GM18870 (cell line): ENCODE results near the gene OR8I2.
"Not testable (repeated sequence)": the region's sequence is repeated elsewhere in the genome, so short reads cannot be mapped to it uniquely, and the experiment has no call there.

Experiments used
- ATAC-seq: cut with Tn5 transposase; IDR thresholded peaks from one replicate; pipeline ENCODE4 v1.9.1; 2021; ENCODE audit warnings: moderate library complexity; ENCODE audit not compliant: unreplicated experiment

Gene OR8I2

GRCh38 chr11:56093008-56093407 is at the start of gene OR8I2:
OR8I2 (plus strand) TSS chr11:56093308; CDS start chr11:56093308, 0 bp downstream.
- ATAC-seq, result no peak

- ATAC-seq, result no peak
These were observed 47.6 kb upstream of the OR8I2 start for GRCh38 chr11:56045538-56045937.

- no peak for ATAC-seq
These were observed 44.6 kb upstream of the OR8I2 start for GRCh38 chr11:56048480-56048879.

GRCh38 chr11:56049487-56049886 is 43.6 kb upstream of the OR8I2 start:
- no peak for ATAC-seq

- not testable (repeated sequence) for ATAC-seq
These were observed 36.7 kb upstream of the OR8I2 start for GRCh38 chr11:56056366-56056765.

- not testable (repeated sequence) for ATAC-seq
These were observed 35.4 kb upstream of the OR8I2 start for GRCh38 chr11:56057661-56058237.

- ATAC-seq, result not testable (repeated sequence)
These were observed 34.8 kb upstream of the OR8I2 start for GRCh38 chr11:56058260-56058780.

- no peak for ATAC-seq
These were observed 26.1 kb upstream of the OR8I2 start for GRCh38 chr11:56066980-56067379.

- no peak for ATAC-seq
These were observed 3.4 kb upstream of the OR8I2 start for GRCh38 chr11:56089697-56090096.

- no peak for ATAC-seq
These were observed 10.2 kb downstream of the OR8I2 start, which contains the start of gene OR8H2 for GRCh38 chr11:56103210-56103737. OR8H2 (plus strand) TSS chr11:56103687; CDS start chr11:56105043, 1,356 bp downstream.

- ATAC-seq, result no peak
These were observed 29.0 kb downstream of the OR8I2 start, which contains the start of gene OR8H3 for GRCh38 chr11:56122073-56122472. OR8H3 (plus strand) TSS chr11:56122373; CDS start chr11:56122373, 0 bp downstream.

- no peak for ATAC-seq
These were observed 47.1 kb downstream of the OR8I2 start, which contains the start of gene OR8J3 for GRCh38 chr11:56140151-56140661. OR8J3 (minus strand) TSS chr11:56140201; CDS start chr11:56137718, 2,483 bp downstream.

- ATAC-seq, result not testable (repeated sequence)
These were observed 50.6 kb downstream of the OR8I2 start for GRCh38 chr11:56143681-56144080.
